NCI-H226 (cell line): Measurements from ENCODE around the gene UBN1.
"Not testable (repeated sequence)": the region's sequence is repeated elsewhere in the genome, so short reads cannot be mapped to it uniquely, and the experiment has no call there.

Experiments used
- DNase-seq: peaks from one replicate; pipeline ENCODE4 v3.0.0-alpha.2; 2015

UBN1 gene

DNA sequence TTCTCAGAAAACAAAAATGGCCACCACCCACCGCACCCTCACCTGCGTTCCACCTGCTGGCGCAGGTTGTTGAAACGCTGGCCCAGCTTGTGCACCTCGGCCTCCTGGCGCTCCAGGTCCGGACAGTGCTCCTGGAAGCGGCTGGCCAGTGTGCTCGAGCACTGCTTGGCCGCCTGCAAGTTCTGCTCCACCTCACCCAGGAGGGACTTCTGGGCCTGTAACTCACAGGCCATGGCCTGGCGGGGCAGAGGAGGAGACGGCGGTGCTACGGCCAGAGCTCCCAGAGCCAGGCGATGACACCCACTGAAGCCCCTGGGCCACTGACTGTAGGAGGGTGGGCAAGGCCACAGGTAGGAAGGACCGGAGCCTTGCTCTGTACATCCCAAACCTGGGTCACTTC is 43.4 kb downstream of the UBN1 start:
- DNase-seq: no peak

DNA sequence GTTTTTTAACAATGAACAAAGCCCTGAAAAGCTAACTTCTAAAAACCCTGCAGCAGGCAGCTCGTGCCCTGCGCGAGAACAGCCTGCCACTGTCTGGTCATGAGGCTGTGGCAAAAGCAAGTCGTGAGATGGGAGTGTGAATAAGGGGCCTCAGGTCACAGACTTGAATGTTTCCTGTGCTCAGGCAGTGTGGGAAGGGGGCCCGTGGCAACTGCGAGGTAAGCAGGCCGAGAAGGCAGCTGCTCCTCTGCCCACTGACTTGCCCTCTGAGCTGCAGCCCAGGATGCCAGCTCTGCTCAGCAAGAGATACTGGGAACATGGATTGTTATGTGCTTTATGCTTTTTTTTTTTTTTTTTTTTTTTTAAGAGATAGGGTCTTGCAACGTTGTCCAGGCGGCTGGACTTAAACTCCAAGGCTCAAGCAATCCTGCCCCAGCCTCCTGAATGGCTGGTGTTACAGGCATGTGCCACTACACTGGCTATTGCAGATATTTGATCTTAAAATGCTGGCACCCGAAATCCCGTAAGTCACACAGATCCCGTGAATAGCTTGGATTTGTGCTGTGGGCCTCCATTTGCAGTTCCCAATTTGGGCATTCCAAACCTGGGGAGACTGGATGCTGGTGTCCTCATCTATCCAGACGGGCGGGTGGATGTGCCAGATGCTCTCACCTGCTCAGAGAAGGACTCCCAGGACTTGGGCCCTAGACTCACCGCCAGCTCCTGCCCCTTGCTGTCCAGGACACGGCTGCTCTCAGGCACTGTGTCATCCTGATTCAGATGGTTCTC is 44.0 kb downstream of the UBN1 start:
- DNase-seq: no peak

DNA sequence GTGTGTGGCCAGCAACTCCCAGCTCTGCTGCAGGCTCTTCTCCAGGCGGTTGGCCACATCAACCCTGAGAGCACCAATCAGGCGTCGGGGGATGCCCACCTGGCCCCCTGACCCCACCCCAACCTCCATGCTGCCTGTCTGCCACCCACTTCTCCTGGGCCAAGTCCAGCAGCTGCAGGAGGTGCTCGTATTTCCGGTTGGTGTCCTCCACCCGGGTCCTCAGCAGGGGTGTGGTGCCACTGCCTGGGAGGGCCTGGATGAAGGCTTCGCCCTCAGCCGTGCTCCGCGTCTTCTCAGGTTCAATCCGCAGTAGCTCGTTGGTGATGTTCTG is 44.6 kb downstream of the UBN1 start:
- no peak for DNase-seq

DNA sequence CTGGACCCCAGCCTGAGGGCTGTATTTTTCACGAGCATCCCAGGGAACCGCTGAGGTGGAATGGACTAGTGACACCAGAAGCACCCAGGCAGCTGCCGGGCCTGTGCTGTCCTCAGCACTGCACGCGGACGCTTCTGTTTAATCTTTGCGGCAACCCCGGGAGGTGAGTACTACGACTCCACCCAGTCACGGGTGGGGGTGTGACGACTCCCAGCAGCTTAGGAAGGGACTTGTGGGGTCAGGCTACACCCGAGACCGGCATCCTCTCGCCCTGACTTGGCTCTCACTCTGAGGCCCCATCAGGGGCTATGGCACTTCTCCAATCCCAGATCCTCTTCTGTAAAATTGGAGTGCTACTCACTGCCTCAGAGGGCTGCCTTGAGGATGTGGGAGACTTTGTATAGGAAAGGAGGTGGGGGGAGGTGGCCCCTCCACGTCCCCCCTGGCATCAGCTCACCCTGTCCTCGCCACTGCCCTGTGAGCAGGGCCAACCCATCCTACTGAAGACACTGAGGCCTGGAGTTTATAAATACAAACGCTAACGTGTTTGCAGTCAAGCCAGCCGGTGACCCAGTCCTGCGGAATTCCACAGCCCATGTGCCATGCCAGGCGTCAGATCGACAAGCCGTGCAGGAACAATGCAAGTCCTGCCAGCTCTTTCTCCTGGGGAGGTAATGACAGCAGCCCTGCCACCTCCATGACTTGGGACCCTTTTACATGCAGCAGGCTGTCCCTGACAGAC is 45.3 kb downstream of the UBN1 start:
- DNase-seq: no peak

DNA sequence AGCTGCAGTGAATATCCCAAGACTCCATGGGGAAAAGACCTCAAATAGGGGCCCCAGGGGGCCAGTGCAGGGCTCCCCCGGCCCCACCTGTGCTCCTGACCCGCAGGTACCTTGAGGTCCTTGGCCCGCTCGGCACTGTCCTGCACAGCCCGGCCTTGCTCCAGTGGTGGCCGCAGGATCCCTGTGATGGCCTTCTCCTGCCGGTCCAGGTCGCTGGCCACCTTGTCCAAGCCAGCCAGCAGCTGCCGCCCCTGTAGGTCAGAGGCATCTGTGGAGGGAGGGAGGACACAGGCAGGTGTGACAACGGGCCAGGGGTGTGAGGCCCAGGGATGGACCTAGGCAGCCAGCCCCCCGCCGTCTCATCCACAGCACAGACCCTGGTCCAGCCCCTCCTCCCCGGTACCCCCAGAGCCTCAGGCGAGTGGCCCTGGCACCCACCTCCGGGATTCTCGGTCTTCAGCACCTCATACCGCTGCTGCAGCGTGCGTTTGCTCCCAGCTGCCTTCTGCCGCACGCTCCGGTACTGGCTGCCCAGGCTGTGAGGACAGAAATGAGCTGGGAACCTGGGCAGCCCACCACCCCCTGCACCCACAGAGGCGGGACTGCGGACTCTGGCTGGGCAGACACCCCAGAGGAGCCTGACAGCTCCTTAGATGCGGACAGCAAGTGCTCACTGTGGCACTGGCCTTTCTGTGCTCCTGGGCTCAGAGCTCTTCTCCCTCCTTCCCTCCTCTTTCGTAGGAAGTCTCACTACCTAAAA is 46.0 kb downstream of the UBN1 start:
- no peak for DNase-seq

DNA sequence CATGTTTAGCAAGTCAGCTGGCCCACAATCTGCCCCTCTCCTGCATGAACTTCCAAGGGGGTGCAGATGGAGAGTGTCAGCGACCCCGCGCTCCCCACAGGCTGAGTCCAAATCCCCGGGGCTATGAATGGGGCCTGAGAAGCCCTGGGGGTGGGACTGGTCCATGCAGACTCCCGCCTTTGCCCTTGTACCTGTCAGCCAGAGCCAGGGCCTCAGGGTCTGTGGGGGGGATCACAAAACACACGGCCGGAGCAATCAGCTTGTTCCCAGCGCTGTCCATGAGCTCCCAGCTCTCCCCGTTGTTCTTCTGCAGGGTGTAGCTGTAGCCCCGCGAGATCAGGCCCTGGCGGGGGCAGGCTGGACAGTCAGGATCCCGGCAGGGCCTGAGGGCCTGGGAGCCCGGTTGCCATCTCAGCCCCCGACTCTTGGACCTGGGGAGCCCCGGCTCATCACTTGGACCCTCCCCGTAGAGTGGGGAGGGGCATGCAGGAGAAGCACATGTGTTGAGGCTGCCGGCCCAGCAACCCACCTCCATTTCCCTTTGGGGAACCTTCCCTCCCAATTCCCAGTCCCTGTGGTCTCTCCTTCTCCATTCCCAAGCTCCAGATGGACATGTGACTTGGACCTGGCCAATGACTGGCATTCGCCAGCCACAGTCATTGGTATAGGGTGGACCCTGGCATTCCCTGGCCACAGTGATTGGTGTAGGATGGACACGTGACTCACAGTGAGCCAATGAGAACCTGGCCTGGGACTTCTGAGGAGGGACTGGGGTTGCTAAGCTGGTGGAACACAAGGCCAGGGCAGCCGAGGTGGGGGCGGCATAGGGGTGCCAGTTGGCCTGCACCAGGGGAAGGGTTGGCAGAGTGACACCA is 47.2 kb downstream of the UBN1 start:
- no peak for DNase-seq

DNA sequence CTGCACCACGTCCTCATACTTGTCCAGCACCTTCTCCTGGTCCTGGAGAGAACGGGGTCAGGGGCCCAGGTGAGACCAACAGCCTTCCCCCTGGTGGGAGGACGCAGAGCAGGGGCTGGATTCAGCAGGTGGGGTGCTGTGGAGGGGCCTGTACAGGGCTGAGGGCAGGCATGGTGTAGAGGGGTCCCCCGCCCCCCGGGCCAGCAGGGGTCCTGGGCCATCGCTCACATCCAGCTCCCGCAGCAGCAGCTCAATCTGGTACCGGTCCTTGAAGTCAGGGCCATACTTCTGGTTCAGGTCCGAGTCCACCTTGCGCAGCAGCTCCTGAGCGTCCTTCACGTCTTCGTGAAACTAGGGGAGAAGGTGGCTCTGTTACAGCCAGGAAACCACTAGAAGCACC is 48.1 kb downstream of the UBN1 start:
- no peak for DNase-seq

DNA sequence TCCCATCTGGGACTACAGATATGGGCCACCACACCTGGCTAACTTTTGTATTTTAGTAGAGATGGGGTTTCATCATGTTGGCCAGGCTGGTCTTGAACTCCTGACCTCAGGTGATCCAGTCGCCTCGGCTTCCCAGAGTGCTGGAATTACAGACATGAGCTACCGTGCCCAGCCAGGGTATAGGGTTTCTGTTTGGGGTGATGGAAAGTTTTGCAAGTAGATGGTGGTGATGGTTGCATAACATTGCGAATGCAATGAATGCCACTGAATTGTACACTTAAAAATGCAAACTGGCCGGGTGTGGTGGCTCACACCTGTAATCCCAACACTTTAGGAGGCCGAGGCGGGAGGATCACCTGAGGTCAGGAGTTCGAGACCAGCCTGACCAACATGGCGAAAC is 49.5 kb downstream of the UBN1 start:
- DNase-seq: not testable (repeated sequence)

DNA sequence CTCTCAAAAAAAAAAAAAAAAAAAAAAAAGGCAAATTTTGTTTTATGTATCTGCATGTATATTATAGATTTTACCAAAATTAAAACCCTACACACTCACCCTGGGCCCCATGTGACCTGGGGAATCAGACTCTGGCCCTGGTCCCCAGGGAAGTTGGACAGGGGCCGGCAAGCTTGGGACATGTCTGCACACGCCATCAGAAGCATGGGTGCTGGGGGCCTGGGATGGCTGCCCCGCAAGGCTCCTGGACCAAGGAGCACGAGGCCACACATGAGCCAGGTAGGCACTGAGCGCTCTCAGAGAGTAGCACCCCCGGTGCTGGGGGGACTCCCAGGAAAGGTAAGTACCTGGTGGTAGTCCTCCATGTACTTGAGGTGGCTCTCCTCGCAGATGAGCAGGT is 50.0 kb downstream of the UBN1 start:
- no peak for DNase-seq

DNA sequence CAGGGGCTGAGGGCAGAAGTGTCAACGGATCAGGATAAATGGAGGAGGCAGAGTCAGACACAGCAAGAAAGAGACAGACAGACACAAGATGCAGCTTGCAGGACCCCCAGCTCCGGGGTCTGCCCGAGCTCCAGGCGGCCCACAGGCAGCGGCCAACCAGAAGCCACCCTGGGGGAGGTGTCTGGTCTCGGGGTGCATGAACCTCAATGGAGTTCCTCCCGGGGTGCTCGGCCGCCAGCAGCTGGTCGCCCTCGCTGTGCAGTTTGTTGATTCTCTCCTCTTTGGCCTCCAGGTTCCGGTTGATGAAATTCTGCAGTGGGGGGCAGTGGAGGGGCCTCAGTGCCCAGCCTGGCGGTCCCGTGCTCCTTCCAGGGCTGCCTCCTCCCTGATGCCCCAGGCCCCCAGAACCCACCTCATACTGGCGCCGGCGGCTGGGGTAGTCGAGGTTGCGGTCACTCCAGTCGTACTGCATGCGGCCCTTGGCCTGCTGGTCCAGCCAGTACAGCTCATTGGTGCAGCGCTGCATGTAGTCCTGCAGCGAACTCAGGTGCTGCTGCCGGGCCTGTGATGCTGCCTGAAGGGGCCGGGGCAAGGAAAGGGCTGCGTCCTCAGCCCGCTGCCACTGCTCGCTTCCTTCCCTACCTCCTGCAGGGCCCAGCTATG is 51.7 kb downstream of the UBN1 start:
- no peak for DNase-seq

DNA sequence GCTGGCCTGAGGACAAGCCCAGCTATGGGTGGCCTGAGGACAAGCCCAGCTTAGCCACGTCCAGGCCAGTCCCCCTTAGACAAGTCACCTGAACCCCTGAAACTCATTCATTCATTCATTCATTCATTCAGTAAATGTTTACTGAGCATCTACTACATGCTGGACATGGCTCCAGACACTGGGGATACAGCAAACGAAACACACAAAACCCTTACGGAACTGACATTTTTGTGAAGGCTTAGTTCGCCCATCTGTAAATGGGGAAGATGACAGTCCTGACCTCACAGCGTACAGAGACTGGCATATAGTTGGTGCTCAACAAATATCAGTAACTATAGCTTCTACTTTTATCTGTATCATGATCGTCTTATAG is 52.2 kb downstream of the UBN1 start:
- no peak for DNase-seq

DNA sequence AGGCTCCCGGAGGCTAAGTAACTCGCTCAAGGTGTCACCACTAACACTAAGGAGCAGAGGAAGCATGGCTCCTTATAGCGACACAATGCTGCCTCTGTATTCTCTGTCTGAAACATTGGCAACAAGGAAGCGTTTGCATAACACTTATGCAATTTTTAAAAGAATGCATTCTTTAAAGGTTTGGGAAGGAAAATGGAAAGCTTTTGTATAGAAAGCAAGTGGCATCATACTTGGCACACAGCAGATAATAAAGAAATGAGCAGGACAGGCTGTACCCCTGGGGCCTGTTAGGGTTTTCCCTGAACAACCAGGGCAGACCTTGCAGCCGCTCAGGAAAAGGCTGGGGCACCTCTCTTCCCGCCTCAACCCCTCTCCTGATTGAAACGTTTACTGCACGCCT is 52.8 kb downstream of the UBN1 start:
- no peak for DNase-seq

DNA sequence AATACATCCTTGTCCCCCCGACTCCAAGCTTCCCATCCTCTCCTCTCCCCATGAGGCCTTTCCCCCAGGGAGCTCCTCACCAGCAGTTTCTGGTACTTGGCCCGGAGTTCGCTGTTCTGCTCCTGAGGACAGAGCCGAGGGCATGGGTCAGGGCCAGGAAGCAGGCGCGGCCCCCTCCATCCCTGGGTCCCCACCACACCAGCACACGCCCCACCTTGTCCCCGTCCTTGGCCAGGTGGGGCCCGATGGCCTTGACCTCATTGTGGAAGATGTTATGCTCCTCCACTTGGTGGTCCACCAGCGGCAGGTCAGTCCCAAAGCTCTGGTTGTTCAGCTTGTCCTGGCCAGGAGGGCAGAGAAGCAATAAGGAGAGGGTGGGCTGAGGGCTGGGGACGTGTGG is 53.5 kb downstream of the UBN1 start:
- DNase-seq: no peak

DNA sequence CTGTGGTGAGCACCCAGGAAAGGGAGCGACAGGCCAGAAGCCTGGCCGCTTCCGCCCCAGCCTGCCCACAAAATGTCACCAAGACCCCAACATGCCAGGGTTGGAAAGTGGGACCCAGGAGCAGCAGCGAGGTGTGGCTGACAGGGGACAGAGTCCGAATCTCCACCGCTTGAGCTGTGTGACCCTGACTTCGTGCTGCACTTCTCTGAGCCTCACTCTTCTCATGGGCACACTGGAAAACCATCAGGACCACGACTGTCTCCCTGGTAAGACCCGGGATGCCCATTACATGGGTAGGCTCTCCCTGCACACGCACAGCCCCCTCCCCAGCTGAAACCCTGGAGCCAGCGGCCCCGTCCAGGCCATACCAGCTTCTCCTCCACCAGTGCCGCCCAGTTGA is 54.8 kb downstream of the UBN1 start:
- no peak for DNase-seq

DNA sequence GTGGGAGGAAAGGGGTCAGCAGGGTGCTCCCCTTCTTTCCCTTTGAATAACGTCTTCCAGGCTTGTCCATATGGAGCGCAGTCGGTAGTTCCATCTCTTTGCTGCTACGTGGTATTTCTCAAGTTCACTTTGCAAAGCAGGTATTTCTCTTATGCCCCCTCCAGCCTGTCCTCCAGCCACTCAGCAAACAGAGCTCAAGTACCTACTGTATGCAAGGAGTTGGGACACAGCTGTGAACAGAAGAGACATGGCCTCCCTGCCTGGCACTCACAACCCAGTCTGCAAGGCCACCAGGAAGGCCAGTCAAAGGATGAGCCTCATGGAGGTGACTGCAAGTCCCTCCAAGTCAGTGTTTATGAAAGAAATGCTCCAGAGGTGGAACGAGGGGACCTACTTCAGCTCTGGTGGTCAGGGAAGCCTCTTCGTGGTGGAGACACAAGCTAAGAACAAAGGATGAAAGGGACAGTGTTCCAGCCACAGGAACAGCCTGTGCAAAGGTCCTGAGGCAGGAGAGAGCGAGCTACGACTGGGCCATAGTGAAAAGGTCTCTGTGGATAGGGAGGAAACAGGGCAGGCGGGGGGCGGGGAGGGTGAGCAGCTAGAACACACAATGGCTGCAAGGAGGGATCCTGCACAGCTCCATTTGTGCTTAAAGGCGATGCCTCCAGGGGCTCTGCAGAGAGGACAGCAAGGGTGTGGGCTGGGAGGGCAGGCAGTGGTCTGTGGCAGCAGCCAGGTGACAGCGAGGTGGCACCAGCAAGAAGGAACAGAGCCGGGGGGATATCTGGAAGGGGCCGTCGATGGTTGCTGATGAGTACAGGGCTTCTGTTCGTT is 57.0 kb downstream of the UBN1 start:
- no peak for DNase-seq

DNA sequence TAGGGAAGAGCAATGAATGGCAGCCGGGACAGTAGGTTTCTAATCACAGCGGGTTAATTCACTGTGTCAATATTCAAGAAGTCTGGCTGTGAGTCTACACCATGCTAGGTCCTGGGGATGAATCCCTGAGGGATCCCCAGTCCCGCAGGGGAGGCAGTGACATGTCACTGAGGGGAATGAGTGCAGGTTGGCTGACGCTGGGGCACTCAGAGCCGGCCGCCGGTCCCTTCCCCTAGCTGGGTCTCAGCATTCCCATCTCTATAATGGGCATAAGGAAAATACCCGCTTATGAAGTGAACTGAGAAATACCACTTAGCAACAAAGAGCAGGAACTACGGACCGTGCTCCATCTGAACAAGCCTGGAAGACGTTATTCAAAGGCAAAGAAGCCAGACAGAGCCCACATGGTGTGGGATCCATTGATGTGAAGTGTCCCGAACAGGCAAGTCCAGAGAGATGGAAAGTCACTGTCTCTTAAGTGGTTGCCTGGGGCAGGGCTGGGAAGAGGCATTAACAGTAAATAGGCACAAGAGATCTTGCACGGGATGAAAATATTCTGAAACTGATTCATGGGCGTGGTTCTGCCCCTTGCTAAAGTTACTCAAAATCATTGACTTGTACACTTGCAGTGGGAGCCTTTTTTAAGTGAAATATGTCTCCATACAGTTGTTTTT is 57.8 kb downstream of the UBN1 start:
- no peak for DNase-seq

DNA sequence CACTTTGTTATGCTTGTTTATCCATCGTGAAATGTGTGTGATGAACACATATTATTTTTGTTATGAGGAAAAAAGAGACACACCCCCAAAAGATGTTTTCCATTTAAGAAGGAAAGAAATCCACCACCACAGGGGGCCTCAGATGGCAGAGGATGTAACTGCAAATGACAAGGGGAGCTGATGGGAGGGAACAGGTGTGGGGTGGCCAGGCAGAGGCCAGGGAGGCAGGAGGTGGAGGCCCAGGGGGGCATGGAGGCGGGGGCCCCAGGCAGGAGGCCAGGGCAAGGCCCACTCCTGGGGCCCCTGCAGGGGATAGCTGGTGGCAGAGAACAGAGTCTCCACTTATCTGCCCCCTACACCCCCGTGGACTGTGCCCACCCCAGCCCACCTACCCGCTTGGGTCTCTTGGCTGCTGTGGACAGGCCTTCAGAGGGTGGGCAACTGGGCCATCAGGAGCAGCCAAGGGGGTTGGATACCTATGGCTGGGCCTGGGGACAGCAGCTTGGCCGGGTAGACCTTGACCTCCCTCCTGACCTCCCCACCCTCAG is 61.6 kb downstream of the UBN1 start:
- DNase-seq: no peak

DNA sequence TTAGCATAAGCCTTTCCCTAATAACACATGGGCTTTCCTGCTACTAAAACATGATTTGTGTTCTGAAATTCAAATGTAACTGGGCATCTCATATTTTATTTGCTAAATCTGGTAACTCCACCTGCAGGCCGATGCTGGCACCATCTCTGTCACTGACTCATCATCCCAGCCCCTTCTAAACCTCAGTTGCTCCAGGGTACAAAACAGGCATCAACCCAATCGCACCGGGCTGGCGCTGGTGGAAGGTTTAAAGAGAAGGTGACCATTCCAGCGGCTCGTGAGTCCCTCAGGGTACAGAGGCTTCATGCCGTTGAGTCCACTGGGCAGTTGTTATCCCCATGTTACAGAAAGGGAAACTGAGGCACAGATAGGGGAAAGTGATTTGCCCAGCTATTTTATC is 62.5 kb downstream of the UBN1 start:
- no peak for DNase-seq

DNA sequence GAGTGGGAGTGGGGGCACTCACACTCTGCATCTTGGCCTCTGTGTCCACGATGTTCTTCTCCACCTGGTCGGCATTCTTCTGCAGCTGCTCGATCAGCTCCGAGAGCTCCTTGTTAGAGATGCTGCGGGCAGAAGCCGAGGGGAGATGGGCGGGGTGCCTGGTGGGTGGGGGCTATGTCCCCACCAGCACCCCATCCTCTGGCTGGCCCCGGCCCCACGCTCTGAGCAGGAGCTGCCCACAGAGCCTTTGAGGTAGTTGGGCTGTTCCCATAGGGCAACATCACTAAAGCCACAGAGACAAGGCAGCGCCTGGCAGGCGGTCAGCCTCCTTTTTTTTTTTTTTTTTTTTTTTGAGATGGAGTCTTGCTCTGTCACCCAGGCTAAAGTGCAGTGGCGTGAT is 63.5 kb downstream of the UBN1 start:
- DNase-seq: no peak

DNA sequence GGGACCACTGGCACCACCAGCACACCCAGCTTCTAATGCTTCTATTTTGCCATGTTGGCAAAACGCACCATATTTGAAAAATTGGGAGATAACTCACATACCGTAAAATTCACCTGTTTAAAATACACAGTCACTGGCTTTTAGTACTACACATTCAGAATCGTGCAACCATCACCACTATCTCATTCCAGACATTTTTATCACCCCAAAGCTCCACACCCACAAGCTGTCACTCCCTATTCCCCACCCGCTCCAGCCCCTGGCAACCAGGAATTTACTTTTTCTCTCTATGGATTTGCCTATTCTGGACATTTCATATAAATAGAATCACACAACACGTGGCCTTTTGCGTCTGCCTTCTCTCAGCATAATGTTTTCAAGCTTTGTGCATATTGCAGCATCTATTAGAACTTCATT is 64.7 kb downstream of the UBN1 start:
- DNase-seq: peak; percentile 82
